COLO829 (cell line): ENCODE measurements around the gene ARHGAP10.

Experiments used
- DNase-seq: peaks from one replicate; pipeline ENCODE4 v3.0.0; 2012; ENCODE audit warnings: low spot score

Gene ARHGAP10

DNA sequence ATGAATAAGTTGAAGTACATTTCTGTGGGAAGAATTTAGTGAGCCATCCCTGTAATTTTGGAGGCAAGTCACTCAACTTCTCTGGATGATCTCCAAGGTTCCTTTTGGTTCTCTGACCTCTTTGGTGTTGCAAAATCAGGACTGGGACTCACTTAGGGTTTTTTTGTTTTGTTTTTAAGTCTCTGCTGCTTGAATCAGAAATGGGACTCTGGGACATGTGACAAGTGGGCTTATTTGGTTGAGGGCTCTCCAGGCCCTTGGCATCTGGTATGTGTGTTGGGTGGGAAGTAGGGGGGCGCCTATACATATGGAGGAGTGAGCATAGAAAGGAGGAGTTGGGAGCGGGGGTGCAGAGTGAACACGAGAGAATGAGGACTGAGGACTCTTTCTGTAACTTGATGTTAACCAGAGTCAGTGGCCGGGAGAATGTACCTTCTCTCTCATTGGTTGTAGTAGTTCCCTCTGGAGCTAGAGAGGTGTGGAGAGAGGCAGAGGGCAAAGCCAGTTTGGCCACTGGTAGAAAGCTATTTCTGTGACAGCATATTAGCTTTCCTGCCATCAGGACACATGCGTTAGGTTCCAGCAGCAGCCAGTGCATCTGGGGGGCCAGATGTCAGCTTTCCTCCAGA lies 1.9 kb downstream of the ARHGAP10 start:
- DNase-seq, result no peak

DNA sequence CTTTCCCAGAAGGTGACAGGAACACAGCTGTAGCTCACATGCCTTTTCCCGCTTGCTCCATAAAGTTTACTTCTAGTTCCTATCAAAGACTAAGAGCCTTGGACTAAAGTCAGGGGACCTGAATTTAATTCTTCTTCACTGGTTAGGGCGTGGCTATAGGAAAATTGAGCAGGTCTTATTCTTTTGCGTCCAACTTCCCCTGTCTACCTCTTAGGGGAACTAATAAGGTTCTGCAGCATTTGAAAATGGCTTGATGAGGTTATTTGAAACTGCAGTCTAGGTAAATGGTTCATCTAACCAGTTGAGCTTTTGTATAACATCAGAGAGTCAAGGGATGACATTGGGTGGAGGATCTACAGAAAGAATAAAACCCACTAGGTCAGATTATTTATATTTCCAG lies 2.6 kb downstream of the ARHGAP10 start:
- DNase-seq, result no peak

DNA sequence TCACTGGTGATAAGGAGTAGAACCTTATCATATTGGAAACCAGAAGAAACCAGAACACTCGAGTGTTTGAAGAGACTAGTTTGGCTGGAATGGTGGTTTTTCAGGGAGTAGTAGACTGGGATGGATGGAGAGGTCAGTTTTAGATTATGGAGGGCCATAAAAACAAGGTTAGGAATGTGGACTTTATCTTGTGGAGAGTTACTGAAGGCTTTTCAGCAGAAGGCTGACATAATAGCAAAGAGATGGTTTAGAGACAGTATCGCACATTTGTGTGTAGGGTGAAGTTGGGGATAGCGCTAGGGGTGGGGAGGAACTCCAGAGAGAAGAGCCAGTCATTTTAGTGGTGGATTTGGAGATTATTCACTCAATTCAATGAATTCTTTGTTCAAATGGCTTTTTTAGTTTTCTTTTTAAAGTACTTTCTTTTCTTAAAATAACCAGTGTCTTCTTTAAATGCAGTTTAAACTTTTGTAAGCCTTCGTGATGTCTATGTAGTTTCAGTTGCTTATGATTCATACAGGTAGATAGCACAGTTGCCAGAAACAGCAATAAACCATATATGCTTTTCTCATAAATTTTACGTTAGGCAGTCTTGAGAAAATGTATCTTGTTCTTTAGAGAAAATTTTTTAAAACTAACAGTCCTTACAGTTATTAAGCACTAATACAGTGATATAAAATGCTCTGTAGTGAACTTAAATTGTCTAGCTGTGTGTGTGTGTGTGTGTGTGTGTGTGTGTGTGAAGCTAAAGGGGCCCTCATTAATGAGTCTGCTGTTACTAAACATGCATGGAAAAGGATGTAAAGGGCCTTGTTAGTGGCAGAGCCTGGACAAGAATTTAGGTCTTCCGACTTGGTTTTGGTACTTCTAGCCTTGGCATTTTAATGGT lies 3.8 kb downstream of the ARHGAP10 start:
- no peak for DNase-seq

DNA sequence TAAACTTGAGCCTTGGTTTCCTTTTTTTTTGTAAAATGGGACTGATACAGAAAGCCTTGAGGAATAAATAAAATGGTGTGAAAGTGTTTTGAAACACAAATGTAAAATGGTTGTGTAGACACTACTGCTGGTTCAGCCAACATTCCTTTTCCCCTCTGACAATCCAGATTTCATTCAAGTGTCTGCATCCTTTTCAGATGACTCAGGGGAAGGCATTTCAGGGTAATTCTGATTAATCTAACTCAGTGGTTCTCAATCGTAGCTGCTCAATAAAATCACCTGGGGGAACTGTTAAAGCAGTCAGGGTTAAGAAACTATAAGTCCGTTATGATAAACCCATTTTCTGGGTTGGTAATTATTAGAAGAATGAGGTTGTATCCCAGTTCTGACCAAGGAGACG lies 4.6 kb downstream of the ARHGAP10 start:
- no peak for DNase-seq

DNA sequence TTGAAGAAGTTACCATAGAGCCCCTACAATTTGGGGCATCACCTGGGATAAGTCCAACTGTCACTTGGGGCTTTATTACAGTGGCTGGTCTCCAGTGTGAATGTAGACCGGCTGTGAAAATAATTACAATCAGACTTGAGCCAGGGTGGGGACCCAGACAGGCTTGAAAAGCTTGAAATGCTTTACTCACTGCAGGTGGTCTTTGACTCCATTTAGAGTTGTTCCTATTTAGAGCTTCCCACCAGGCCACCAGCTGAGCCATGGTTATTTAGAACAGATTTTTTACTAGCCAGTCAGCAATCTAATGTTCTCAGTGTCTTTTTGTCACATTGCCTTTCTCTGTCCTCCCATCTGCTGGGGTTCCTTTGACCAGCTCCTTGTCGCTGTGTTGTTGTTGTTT lies 5.7 kb downstream of the ARHGAP10 start:
- no peak for DNase-seq

DNA sequence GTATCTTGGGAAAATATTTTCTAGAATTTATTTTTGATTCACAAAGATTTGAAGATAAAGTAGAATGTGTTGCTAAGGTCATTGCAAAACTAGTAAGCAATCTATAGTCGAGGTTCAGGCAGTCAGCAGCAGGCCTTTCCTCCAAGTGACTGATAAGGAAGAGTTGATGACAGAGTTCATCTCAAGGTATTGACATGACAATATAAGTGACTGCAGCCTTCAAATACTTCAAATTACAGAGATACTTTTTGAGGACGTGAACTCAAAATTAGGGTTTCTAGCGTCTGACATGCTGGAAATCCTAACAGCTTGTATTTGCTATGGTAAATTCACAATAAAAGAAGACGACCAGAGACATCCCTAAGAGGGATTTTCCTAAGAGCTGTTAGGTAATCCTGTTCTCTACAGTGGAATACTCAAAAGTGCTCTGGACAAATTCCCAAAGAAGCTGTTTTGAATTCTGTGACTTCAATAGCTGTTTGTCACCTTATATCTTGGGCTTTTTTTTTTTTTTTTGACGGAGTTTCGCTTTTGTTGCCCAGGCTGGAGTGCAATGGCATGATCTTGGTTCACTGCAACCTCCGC lies 7.4 kb downstream of the ARHGAP10 start:
- DNase-seq, result no peak

DNA sequence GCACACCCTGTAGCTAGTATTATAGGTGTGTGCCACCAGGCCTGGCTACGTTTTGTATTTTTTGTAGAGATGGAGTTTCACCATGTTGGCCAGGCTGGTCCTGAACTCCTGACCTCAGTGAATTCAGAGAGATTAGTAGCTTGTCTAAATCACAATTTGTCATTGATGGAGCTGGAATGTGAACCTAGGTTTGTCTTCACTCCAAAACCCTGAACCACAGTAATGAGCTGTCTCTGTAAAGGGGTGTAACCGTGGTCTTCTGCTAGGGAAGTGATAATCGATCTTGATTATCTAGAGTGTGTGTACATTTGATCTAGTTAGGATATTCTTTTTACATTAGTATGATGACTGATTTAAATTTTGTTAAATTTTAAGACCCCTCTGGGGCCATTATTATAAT lies 8.3 kb downstream of the ARHGAP10 start:
- no peak for DNase-seq

DNA sequence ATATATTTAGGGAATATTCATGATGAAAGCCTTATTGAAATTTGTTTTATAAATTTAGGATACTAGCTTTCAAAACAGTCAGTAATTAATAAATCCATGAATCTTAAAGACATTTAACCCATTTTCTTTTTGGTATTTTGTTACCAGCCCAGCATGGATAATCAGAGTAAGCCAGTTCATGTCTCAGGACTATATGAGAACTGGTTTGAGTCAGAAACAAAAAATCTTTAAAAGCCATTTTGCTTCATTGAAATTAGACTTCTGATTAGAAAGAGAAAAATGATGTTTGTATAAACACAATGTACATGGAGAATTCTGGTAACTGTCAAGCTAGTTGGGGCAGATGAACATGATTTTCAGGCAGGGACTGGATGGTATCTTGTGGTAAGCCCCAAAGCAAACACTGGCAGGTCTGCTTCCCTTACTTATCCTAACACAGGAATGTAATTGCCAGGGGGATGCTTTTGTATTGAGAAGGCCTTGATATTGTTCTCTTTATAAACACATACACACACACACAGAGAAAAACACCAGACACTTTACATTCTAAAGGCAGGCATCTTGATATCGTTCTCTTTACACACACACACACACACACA lies 9.4 kb downstream of the ARHGAP10 start:
- no peak for DNase-seq

DNA sequence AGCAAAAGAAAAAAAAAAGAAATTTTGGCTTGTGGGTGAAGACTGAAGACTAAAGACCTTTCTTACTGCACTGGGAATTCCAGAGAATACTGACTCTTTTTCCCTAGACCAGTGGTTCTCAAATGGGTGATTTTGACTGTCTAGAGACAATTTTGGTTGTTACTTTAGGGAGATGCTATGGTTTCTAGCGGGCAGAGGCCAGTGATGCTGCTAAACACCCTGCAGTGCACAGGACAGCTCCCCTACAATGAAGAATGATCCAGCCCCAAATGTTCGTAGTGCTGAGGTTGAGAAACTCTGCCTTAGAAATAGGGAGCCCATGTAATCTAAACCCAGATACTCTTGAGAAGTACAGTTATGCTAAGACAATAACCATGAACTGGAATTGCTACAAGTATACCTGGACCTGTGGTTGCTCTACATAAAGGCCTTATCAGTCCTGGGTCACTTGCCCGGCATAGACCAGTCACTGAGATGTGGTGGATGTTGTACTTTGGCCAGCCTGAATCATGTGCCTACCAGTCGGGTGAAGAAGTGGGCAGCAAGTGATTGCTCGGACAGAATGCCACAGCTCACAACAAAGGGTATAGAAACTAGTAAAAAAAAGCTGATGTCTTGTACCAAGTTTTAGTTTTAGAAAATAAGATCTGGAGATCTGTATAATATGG lies 16.0 kb downstream of the ARHGAP10 start:
- no peak for DNase-seq

DNA sequence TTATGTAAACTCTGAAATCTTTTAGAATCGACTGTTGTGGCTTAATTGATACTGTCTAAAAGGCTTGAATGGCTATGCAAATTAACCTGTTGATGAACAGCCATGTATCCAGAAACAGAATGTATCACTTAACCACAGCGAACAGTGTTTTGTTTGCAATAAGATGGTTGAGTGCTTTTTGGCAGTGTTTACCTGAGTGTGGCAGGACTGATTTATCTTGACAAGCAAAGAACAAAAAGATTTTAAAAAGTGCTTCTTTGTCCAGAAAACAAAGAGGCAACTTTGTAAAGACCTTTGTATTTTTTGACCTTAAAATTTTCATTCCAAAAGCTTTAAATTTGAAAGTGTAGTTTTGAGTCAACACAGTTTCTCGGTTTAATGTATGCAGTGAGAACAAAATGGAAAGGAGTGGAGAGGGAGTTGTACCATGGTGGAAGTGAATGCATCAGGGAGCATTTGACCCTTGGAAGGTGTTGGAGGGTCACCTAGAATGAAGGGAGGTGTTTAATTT lies 18.0 kb downstream of the ARHGAP10 start:
- DNase-seq, result no peak

DNA sequence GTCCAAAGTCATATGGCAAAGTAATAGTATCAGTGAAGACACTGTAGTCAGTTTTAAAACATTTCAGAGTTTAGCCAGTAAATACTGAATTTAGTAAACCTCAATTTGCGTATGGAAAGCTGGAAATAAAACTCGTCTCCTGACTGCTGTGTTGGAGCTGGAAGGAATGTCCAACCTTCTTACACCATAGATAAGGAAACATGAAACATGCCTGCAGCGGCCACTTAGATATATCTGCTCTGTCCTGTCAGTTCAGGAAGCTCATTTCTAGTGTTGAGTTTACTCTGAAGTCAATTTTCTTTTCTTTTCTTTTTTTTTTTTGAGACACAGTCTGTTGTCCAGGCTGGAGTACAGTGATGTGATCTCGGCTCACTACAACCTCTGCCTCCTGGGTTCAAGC lies 21.2 kb downstream of the ARHGAP10 start:
- no peak for DNase-seq

DNA sequence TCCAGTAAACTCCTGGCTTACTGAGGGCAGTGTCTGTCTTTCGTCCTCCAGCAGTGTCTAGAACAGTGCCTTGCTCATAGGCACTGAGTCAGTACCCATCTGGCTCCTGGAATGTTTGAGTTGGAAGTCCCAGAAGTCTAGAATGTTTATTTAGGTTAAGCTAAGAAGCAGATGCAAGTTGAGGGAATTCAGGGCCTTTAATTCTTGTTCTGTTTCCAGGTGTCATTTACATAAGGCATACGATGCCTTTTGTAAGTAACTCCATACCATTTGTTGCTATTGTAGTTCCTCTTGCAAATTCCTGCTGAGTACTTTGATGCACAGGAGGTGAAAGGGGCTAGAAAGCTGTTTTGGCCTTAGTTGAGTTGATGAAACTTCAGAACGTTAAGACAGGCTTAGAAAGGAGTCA lies 22.2 kb downstream of the ARHGAP10 start:
- DNase-seq, result no peak

DNA sequence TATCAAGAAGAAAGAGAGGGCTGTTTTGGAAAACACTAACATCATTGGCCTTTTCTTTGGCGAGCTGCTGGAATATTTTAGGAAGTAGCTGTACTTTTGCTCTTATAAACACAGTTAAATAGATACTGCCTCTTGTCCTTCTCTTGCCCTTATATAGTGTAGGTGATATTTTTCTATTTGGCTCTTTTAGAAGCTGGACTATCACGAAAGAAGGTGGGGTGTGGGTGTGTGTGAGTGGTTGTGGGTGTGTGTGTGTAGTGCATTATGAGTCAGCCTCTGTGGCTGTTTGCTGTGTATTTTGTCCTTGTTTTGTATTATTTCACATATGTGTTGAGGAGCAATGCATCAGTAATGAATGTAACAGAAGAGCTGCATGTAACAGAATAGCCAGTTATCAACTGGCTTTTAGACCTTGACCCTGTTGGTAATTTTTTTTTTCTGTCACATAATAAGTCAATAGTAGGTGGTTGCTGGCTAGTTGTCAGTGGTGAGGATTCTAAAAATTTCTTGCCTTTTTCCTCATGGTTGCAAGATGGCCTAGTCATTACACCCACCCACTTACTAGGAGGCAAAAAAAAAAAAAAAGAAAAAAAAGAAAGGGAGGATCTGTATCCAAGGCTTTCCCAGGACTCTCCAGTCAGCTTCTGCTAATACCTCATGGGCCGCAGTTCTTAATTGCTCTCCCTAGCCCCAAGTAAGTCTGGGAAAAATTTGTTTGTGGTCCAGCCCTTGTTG lies 23.8 kb downstream of the ARHGAP10 start:
- no peak for DNase-seq

DNA sequence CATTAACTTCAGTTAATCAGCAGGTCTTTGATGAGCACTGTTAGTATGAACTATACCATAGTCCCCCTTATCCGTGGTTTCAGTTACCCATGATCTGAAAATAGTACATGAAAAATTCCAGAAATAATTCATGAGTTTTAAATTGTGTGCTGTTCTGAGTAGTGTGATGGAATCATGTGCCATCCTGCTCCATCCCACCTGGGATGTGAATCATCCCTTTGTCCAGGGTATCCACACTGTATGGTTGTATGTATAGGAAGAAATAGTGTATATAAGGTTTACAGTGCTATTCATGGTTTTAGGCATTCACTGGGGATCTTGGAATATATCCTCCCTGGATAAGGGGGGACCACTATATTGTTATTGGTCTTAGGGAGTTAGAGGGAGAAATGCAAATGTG lies 24.5 kb downstream of the ARHGAP10 start:
- no peak for DNase-seq

DNA sequence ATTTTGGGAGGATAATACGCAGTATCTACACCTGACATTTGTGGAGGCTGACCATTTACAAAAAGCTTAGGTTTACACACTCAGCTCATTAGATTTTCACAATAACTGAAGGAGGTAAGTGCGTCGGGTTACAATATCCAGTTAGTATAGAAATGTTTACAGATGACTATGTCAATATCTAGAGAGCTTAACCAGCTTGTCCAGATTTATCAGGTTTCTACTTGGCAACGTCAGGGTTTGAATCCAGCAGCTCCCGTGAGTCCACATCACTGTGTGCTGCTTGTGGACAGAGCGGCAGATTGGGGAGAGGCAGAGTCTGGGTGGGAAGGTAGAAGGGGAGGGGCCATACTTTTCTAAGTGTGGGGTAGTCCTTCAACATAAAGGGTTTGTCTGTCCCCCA lies 28.3 kb downstream of the ARHGAP10 start:
- no peak for DNase-seq

DNA sequence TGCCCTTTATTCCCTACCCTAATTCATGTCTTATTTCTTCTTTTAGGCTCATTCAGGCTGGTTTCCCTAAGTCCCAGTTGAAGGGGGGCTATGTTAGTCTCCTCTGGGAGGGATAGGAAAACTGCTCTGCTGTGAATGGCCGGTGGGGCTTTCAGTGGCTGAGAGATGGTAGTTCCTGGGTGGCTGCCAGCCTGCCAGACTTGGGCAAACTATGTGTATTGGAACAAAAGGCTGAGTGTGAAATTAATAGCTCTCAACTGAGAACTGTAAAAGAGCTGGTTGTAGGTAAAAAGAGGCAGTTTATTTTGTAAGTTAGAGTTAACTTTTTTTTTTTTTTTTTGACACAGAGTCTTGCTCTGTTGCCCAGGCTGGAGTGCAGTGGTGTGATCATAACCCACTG lies 28.8 kb downstream of the ARHGAP10 start:
- peak; percentile 42 for DNase-seq

DNA sequence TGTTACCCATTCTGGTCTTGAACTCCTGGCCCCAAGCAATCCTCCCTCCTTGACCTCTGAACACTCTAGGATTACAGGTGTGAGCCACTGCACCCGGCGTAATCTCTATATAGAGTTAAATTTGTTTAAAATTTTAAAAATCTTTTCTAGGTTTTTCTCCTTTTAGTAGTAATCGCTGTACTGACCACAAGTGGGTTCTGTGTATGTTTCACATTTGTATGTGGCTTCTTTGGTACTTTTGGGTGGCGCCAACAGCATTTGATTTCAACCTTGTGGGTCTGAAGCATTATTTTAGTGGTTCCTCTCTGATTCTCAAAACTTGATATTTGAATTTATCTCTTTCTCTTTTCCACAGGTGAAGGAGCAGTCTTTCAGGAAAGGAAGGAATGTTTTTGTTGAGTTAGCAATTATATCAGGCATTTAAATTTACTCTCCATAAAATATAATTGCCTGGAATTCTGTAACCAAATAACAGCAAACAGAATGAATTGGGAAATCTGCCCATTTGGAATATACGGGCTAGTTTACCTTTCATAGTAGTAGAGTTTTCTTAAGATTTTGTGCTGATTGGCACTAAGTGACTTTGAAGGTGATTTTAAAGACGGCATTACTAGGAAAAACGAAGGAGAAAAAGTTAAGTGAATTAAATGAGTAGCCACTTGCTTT lies 29.5 kb downstream of the ARHGAP10 start:
- no peak for DNase-seq

DNA sequence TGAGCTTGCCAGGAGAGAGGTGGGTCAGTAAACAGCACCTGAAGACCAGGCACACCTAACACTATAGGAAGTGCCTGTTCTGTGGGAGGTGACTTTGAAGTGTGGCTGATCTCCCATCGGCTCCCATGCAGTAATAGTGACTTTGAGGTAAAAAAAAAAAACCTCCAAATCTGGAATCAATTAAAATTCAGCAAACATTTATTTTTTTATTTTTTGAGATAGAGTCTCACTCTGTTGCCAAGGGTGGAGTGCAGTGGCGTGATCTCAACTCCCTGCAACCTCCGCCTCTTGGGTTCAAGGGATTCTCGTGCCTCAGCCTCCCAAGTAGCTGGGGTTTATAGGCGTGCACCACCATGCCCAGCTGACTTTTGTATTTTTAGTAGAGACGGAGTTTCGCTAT lies 32.4 kb downstream of the ARHGAP10 start:
- DNase-seq, result no peak

DNA sequence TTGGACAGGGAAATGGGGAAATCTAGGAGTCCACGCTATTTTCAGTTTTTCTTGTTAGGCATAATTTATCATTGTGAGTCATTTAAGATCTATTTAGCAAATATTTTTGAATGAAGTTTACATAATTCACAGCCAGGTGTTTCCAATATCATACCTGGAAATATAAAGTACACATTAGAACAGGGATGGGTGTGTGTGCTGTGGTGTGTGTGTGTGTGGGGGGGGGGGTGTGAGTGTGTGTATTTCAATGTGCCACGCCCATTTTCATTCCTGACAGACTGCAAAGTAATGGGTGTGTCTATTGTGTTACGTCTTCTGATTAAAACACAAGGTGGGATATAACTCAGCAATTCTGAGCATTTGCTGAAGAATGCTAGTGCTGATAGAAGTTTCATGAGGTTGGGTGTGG lies 33.2 kb downstream of the ARHGAP10 start:
- DNase-seq, result no peak

DNA sequence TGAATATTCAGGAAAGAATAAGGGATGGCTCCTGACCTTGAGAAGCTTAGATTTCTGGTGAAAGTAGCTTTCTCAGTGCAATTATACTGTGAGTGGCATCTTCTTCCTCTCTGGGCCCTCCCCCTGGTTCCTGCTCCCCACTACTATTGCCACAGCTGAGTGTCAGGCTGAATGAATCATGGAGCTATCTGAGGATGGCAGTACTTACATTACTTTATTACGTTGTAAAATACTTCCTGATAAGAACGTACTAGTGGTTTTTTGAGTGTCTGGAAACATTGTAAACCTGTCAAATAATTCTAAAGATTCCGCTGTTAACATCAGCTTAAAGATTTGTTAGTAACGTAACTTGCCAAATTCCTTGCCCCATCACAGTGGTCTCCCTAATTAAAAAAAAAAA lies 36.2 kb downstream of the ARHGAP10 start:
- DNase-seq, result no peak

DNA sequence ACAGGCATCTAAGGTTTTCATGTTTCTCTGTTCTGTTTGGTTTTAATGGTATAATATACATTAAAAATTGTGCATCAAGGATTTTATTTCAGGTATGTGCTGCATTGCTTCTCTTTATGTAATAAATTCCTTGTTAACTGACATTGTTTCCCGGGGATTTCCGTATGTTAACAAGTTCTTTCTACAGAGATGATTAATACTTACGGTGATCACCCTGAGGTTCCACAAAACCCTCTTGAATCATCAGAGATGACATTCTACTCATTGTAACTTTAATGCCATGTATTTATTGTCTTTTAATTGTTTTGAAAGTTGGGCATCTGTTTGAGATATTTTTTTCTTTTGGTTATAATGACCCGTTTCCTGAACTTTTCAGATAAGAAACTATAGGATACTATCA lies 37.5 kb downstream of the ARHGAP10 start:
- DNase-seq, result no peak
